GF-D8 (cell line): ENCODE measurements around the gene MAP4K4.

ENCODE experiments used
- DNase-seq: peaks from one replicate; lab custom pipeline; 2025; lab: John Stamatoyannopoulos, UW

The MAP4K4 gene

GRCh38 chr2:101697124-101698013 is at the start of gene MAP4K4:
Gene MAP4K4, plus strand, starts transcription at chr2:101697707. Its CDS starts 374 bp downstream, at chr2:101698081.
- DNase-seq, result peak; percentile 45

- DNase-seq, result no peak
Measured at GRCh38 chr2:101653469-101653868, 44.0 kb upstream of the MAP4K4 start.

DNA sequence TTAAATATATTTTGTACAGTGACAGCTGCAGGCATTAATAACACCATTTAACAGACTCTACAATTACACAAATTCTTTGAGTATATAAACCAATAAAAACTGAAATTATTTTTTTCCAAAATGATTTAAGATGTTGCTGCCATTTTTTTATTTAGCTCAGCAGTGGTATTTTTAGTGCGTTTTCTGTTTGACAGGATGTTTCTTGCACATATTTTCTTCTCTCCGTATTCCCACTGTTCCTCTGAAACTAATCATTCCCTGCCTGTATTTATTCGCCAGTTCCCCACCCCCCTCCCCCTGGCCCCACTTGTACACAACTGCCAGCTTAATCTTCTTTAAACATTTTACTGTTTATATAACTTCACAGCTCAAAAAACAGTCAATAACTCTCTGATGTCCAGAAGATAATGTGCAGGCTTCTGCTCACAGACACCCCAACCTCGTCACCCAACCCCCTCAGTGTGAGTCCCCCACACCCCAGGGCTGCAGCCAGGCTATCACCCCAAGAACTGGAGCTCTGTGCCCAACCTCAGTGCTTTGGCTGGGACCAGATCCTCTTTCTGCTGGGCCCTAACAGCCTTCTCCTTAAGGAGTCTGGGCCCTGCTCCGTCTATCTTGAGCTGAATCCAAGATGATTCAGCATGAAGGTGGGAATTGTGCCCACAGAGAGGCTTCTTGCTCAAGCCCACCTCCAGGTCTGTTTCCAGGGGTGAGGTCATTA is 41.6 kb upstream of the MAP4K4 start:
- DNase-seq, result no peak

DNA sequence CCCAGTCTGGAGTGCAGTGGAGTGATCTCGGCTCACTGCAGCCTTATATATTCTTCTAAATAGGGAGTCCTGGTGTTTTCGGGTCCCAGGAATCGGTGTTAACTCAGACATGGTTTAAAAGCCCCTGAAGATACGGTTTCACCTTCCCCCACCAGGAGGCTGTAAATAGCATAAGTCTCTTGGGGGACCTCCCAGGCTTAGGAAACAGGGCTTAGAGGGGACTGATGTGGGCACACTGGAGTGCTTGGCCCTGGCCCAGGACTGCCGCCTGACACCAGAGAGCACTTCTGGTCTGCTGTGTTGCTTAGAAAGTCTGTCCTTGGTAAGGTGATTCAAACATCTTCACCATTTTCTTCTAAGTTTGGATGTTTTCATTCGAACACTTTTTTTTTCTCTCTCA is 39.7 kb upstream of the MAP4K4 start:
- DNase-seq, result no peak

DNA sequence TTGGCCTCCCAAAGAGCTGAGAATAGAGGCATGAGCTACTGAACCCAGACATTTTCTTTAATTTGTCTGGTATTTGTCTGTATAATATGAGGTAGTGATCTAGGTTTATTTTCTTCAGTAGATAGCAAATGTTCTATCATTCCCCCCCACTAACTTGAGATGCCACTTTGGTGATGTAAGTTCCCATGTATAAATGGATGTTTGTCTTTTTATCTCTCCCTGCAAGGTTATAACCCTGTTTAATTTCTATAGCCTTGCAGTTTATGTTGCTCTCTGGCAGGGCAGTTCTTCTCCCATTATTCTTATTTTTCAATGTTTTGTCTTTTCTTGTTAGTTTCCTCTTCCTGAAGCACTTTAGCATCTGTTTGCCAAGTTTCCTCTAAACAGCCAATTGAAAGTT is 39.1 kb upstream of the MAP4K4 start:
- no peak for DNase-seq

DNA sequence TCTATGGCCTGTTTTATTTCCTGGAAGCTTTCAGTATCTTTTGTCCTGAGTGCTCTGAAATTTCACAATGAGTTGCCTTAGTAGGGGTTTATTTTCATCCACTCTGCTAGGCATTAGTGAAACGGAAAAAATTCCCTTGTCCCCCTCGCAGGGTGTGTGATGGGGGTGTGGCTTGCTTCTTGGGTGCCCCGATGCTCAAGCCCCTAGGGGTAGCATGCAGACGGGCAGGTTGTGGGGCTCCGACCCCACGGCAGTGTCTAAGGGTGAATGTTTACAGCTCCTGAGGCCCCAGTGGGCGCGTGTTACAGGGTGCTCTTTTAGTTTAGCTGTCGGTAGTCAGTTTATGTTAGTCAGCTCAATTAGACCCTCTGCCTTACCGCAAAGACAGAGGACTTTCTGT is 32.2 kb upstream of the MAP4K4 start:
- no peak for DNase-seq

GRCh38 chr2:101667823-101668222 is 29.7 kb upstream of the MAP4K4 start:
- no peak for DNase-seq

DNA sequence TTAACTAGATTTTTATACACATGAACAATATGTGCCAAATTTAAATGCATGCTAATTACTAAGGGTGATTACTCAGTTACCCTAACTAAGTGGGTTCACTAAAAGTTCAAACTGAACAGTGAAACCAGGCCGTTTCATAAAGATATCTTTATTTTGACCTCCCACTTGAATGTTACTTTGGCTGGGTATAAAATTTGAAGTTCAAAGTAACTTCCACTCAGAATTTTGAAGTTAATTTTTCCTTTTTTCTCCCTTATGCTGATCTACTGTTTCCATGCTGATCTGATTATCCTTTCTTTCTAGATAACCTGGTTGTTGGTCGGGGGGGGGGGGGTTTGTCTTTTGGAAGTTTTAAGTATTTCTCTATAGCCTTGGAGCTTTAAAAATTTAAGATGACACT is 25.5 kb upstream of the MAP4K4 start:
- no peak for DNase-seq

- DNase-seq, result no peak
Measured at GRCh38 chr2:101673920-101674319, 23.6 kb upstream of the MAP4K4 start.

DNA sequence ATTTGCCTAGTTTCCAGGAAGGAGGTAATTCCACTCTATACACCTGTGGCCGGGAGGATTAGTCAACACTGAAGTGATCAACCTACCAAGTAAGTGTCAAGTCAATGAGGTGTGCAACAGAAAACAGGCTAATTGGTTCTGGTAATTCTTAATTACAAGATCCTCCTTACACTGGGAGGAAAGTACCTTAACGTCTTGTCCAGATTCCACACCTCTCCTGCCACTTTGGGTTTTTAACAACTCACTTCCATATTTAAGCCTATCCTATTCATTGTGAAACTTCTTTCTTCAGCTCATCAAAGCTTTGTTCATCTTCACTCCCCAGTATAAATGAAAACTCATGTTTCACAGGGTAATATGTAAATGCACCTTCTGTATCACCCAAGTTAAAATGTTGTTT is 22.0 kb upstream of the MAP4K4 start:
- no peak for DNase-seq

DNA sequence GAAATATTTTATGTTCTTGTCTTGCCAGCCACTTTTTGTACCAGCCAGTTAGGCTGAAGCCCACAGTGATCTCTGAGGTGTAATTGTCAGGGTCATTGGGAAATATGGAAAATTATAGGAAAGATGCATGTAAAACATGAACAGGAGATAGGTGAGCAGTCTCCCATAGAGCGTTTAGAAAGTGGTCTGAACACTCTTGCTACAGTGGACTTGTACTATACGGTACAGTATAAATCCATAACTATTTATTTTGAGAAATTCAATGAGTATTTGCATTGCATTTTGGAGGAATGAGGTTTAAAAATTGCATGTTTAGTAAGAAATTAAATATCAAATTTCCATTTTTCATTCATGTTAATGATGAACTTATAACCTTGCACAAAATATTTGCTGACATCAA is 20.8 kb upstream of the MAP4K4 start:
- DNase-seq, result no peak

DNA sequence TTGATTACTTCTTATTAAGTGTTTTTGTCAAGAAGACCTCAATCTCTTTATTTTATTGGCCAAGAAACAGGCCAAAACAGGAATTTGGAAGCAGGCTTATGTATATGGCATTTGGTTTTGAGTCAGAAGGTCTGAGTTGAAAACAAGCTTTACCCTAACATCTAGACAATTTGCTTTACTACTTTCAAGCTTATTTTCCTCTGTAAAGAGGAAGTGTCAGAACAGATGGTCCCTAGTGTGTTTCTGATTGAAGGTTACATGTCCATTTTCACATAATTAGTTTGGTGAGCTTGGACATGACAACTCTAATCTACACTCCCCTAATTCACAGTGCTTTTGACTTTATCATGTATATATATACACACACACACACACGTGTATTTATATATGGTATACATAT is 19.8 kb upstream of the MAP4K4 start:
- no peak for DNase-seq

GRCh38 chr2:101678379-101678778 is 19.1 kb upstream of the MAP4K4 start:
- DNase-seq, result no peak

DNA sequence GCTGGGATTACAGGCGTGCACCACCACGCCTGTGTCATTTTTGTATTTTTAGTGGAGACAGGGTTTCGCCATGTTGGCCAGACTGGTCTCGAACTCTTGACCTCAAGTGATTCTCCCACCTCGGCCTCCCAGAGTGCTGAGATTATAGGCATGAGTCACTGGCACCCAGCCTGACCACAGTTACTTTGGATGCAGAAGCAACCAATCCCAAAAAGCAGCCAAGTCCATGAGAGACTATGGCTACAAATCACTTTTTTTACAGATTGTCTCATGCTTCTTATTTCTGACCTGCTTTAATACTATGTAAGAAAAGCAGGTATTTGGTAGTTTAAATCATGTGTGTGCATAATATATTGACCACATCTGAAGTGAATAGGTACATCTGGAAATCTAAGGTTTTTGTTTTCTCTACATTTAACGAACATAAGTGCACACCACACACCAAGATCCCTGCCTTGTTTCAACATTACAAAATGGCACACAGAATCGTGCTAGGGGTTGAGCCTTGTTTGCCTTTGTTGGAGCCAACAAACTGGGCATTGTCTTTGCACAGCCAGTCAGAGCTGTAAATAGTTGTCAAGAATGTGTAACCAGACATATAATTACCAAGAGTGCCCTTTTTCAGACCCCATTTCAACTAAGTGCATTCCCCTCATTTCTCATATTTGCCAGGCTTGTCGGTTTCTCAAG is 18.3 kb upstream of the MAP4K4 start:
- DNase-seq, result no peak

DNA sequence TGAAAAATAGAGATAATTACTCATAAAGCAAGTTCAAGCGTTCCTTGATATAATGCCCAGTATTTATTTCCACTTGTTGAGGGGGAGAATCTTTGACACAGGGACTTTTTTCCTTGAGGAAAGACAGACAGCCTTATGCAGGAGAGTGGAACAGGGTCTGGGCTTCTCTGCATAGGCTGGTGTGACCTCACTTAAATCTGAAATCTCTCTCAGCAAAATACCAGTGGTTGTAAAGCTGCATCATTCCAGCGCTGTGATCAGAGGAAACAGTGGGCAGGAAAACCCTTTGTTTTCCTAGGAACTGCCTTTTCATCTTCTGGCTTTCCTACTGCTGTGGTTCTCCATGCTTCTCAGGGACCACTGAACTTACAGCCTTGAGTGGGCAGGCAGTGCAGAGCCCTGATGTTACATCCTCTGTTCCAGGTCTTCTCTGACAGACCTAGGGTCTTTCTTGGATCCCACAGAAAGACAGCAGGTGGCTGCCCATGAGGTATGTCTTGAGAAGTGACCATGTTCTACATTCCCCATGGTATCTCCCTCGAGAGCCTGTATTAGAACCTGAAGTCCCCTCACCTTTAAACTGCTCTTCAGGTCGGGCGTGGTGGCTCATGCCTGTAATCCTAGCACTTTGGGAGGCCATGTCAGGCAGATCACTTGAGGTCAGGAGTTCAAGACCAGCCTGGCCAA is 17.6 kb upstream of the MAP4K4 start:
- no peak for DNase-seq

DNA sequence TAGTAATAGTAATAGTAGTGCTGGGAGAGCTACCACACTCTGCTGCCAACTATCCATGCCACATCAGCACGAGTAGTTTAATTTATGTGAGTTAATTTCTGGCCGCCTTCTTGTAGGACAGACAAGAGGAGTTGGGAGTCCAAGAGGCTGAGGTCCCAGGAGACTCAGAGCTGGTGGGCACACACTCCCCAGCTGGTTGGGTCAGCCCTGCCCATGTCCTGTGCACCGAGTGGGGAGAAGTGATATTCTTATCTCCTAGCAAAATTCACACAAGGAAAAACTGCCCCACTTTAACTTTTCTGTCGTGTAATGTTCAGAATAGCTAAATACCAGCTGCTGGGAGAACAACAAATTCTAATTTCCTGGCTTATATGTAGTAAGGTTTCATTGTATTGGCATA is 15.2 kb upstream of the MAP4K4 start:
- no peak for DNase-seq

DNA sequence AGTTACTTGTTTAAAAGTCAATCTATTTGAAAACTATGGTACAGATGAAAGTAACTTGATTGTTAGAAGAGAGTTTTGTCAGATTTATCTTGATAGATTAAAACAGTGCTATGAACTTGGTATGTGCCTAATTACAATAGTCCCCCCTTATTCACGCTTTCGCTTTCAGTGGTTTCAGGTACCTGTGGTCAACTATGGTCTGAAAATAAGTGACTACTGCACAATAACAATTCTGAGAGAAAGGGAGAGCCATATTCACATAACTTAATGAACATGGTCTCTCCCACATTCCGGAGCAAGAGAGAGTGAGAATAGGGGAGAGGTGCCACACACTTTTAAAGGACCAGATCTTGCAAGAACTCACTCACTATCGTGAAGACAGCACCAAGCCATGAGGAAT is 13.2 kb upstream of the MAP4K4 start:
- no peak for DNase-seq

DNA sequence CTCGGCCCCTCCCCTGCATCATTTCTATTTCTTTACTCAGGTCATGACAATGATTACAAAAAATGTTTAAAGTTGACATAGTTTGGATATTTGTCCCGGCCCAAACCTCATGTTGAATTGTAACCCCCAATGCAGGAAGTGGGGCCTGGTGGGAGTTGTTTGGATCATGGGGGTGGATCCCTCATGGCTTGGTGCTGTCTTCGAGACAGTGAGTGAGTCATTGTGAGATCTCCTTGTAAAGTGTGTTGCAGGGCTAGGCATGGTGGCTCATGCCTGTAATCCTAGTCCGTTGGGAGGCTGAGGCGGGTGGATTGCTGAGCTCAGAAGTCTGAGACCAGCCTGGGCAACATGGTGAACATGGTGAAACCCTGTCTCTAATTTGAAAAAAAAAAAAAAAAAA is 9.2 kb upstream of the MAP4K4 start:
- no peak for DNase-seq

- DNase-seq, result peak; percentile 23
Measured at GRCh38 chr2:101689114-101689825, 8.2 kb upstream of the MAP4K4 start.

- DNase-seq, result no peak
Measured at GRCh38 chr2:101690547-101691152, 6.9 kb upstream of the MAP4K4 start.

- peak; percentile 8 for DNase-seq
Measured at GRCh38 chr2:101692041-101692440, 5.5 kb upstream of the MAP4K4 start.
